T-cell (primary cell): ENCODE measurements around the gene ADAM19. TPM values are rescaled to one million over a fixed set of nuclear protein-coding genes. Genes with fewer than 3 reads are reported as not detected.
A peak's percentile ranks its signal among the peaks of the same experiment; 100 is the strongest.

Source experiments
- ATAC-seq, 4 experiments: fragments of 200-7000 bp in 3 of 4; fragments of 150-1000 bp in 1 of 4; cut with Tn5 transposase; replicated peaks in 1 of 4; 1 replicate in 3 of 4; 2 replicates in 1 of 4; pipeline ENCODE4 v1.10.0; 2021; ENCODE audit warnings: moderate library complexity in 3 of 4, mild to moderate bottlenecking in 2 of 4, moderate number of reproducible peaks in 1 of 4
- CTCF ChIA-PET, 2 donors: fragments of 300-600 bp; sonication (Branson Sonifier 250); formaldehyde crosslinking; loops; one replicate each; lab custom pipeline; 2022; ENCODE audit warnings: antibody characterized with exemption in 2 of 2; lab: Charles Lee
- POLR2A ChIA-PET, 2 donors: fragments of 300-600 bp; sonication (Branson Sonifier 250); formaldehyde crosslinking; loops; one replicate each; lab custom pipeline; 2022; ENCODE audit warnings: antibody characterized with exemption in 2 of 2; lab: Charles Lee
- DNase-seq, 35 experiments: peaks; one replicate each; pipeline versions ENCODE4 v3.0.0 to v3.0.0-alpha.2; 2013 to 2023
- H3K27ac ChIP-seq: one replicate; pipeline ENCODE4 v1.5.1; 2013; ENCODE audit warnings: low read length
- H3K27me3 ChIP-seq, 2 experiments: replicated peaks in 1 of 2; 1 replicate in 1 of 2; 2 replicates in 1 of 2; pipeline versions ENCODE4 v1.6.1 to v1.7.0; 2013; ENCODE audit warnings: low read length in 1 of 2, mixed read lengths in 1 of 2; ENCODE audit not compliant: control insufficient read depth in 2 of 2, insufficient read depth in 2 of 2; ENCODE audit errors: extremely low read depth in 1 of 2
- H3K36me3 ChIP-seq, 2 donors: 1 replicate in 1 of 2; 2 replicates in 1 of 2; pipeline versions ENCODE4 v1.6.1 to v1.7.0; 2013; ENCODE audit warnings: low read length in 1 of 2; ENCODE audit not compliant: control insufficient read depth in 2 of 2, insufficient read depth in 1 of 2; ENCODE audit errors: extremely low read depth in 1 of 2
- H3K4me1 ChIP-seq, 2 experiments: 1 replicate in 1 of 2; 2 replicates in 1 of 2; pipeline versions ENCODE4 v1.6.1 to v1.7.0; 2013; ENCODE audit warnings: low read length in 2 of 2, mixed read lengths in 1 of 2; ENCODE audit not compliant: insufficient read depth in 2 of 2, control insufficient read depth in 1 of 2; ENCODE audit errors: extremely low read depth in 1 of 2
- H3K4me3 ChIP-seq, 2 donors: 1 replicate in 1 of 2; 2 replicates in 1 of 2; pipeline versions ENCODE4 v1.5.1 to v1.7.0; 2013; ENCODE audit warnings: mild to moderate bottlenecking in 2 of 2, low read length in 1 of 2, moderate library complexity in 1 of 2; ENCODE audit not compliant: control insufficient read depth in 1 of 2; ENCODE audit errors: extremely low read depth in 1 of 2
- H3K9me3 ChIP-seq: 2 replicates; pipeline ENCODE4 v1.7.0; 2013
- H3K27ac Mint-ChIP-seq, 2 donors: one replicate each; pipeline ENCODE4 v1.8.0; 2020 to 2021; ENCODE audit warnings: mild to moderate bottlenecking in 2 of 2, mixed read lengths in 2 of 2
- H3K27me3 Mint-ChIP-seq, 2 donors: one replicate each; pipeline ENCODE4 v1.8.0; 2021 to 2022; ENCODE audit warnings: mixed read lengths in 2 of 2
- H3K36me3 Mint-ChIP-seq: one replicate; pipeline ENCODE4 v1.8.0; 2021; ENCODE audit warnings: mixed read lengths
- H3K4me1 Mint-ChIP-seq, 3 donors: one replicate each; pipeline ENCODE4 v1.8.0; 2020 to 2022; ENCODE audit warnings: mixed read lengths in 3 of 3, mild to moderate bottlenecking in 1 of 3
- H3K4me3 Mint-ChIP-seq, 3 donors: one replicate each; pipeline ENCODE4 v1.8.0; 2020 to 2022; ENCODE audit warnings: mild to moderate bottlenecking in 3 of 3, mixed read lengths in 3 of 3, moderate library complexity in 3 of 3
- H3K9me3 Mint-ChIP-seq, 3 donors: one replicate each; pipeline ENCODE4 v1.8.0; 2020 to 2022; ENCODE audit warnings: mixed read lengths in 3 of 3
- WGBS: methylation state at CpG from one replicate; pipeline ENCODE4 v1.1.5; 2013; ENCODE audit warnings: missing lambda C conversion rate; ENCODE audit not compliant: insufficient coverage; 5-methylcytosine and 5-hydroxymethylcytosine counted together
- total RNA-seq, 35 experiments: library from RNA in 6 of 35; stranded (reverse) in 6 of 35; fragments of 120-200 nt in 1 of 35; gene quantifications; one replicate each; pipeline versions ENCODE4 v1.2.1 to v1.2.4 and lab custom pipeline; 2013 to 2026

The ADAM19 gene
- total RNA-seq, 5 donors from 2014 or later (not counting 1 experiment from before 2014, with no cell fraction given), result 30.7 to 64.1 (median 41.8) TPM

DNA sequence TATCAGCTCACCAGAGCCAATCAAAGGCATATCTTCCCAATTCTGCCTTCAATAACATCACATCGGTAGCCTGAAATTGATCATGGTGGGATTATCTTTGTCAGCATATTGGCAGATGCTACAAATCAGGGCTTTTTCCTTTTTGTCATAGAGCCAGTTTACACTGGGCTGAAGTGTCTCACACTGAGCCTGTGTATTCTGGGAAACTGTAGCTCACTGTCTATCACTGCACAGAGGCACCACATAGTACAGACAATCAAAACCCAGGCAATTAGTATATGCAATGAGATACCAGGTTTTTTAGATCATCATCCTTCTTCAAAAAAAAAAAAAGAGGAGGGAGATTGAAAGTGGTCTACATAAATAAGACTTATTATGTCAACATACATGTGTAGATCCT is 46.6 kb downstream of the ADAM19 start:
- no peaks in the 10 kb centered on the region for H3K9me3 Mint-ChIP-seq
- no CpG with 5 or more reads among the region's 1 CpG for WGBS
- H3K36me3 ChIP-seq, result peaks cover 0 to 11% of the 10 kb centered on the region in 2 donors

DNA sequence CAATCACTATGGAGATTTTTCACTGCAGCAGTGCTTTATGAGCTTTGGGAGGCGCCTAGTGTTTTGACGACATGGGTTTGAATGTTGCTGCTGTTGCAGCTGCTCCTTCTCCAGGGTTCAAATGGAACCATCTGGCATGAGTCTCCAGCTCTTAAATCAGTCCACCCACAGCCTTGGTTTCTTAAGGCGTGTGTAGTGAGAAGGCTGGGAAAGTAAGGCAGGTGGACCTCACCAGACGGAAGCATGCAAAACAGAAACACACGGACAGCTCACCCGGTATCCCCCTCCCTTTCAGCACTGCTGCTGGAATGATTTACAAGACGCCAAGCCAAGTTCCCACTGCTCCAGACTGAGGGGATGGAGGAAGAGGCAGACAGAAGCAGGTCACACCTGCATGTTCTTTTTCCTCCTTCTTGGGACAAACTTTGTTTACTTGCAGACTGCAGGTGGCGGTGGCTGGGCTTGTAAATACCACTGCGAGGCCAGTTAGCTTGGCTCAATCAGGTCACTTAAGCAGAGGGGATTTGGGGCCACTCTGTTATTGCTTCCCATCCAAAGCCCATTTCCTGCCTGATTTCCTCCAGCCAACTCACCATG is 47.4 kb downstream of the ADAM19 start:
- ChIA-PET POLR2A (no interaction called here), CTCF (no interaction called here)

More for the DNA sequence above, 46.6 kb downstream of the ADAM19 start:
- no peaks in the 10 kb centered on the region for H3K27me3 Mint-ChIP-seq
- Histone ChIP-seq H3K4me1 (peaks cover 0 to 12% of the 10 kb centered on the region in 2 experiments), H3K9me3 (no peaks in the 10 kb centered on the region), H3K27ac (no peak overlapping the region), H3K4me3 (no peak overlapping the region), H3K27me3 (no peaks in the 10 kb centered on the region)
- no peak overlapping the region for H3K4me3 Mint-ChIP-seq
- ChIA-PET POLR2A (no interaction called here), CTCF (interaction anchor here (0.7 kb wide), 2 partner anchors 1487 to 1781 kb away, joined by 3 to 5 read pairs; no protein-coding TSS in a partner anchor)
- peaks cover 45% of the 10 kb centered on the region for H3K36me3 Mint-ChIP-seq
- H3K4me1 Mint-ChIP-seq, result peaks cover 5 to 65% (median 10%) of the 10 kb centered on the region in 3 donors
- ATAC-seq (no peak), DNase-seq (no peak)
- no peak overlapping the region for H3K27ac Mint-ChIP-seq

DNA sequence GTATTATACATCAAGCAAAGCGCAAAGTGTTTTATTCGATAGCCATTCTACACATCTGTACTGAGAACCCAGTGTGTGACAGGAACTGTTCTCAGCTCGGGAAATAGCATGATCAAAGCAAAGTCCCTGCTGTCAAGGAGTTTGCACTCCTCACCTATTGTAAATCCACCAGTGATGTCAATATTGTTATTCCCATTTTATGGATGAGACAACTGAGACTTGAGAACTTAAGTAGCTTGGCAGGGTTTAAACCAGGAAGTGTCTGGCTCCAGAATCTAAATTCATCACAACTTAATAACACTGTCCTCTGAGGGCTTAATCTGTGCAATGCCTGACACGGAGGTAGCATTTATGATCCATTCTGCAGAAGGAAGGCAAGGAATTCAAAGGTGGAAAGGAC is 50.7 kb downstream of the ADAM19 start:
- Histone ChIP-seq H3K36me3 (peaks cover 0 to 5% of the 10 kb centered on the region in 2 donors), H3K4me1 (peaks cover 0 to 5% of the 10 kb centered on the region in 2 experiments), H3K9me3 (no peaks in the 10 kb centered on the region), H3K4me3 (no peak overlapping the region), H3K27me3 (no peaks in the 10 kb centered on the region), H3K27ac (no peak overlapping the region)
- DNase-seq, result no peak
- ChIA-PET POLR2A (interaction anchor here (0.5 to 0.6 kb wide), 3 partner anchors 62 to 72 kb away, joined by 3 to 6 read pairs (median 3); no protein-coding TSS in a partner anchor), CTCF (no interaction called here)
- no CpG with 5 or more reads among the region's 4 CpGs for WGBS
- no peak for ATAC-seq
- peaks cover 29% of the 10 kb centered on the region for H3K36me3 Mint-ChIP-seq
- peak overlapping the region; percentile 46 to 52 for H3K27ac Mint-ChIP-seq
- H3K4me3 Mint-ChIP-seq, result no peak overlapping the region
- H3K9me3 Mint-ChIP-seq, result no peaks in the 10 kb centered on the region
- H3K27me3 Mint-ChIP-seq, result no peaks in the 10 kb centered on the region
- peaks cover 5 to 65% (median 12%) of the 10 kb centered on the region in 3 donors for H3K4me1 Mint-ChIP-seq

More for the DNA sequence above, 47.4 kb downstream of the ADAM19 start:
- H3K4me1 Mint-ChIP-seq, result peaks cover 5 to 68% (median 10%) of the 10 kb centered on the region in 3 donors
- Histone ChIP-seq H3K27me3 (no peaks in the 10 kb centered on the region), H3K36me3 (peaks cover 0 to 11% of the 10 kb centered on the region in 2 donors), H3K4me1 (peaks cover 0 to 12% of the 10 kb centered on the region in 2 experiments), H3K27ac (no peak overlapping the region), H3K4me3 (no peak overlapping the region), H3K9me3 (no peaks in the 10 kb centered on the region)
- WGBS, result 100% methylated on average over 1 of the region's 9 CpGs
- ATAC-seq, result no peak
- peak overlapping the region in 1 of 2 donors; percentile 27 for H3K27ac Mint-ChIP-seq
- no peak for DNase-seq
- H3K27me3 Mint-ChIP-seq, result no peaks in the 10 kb centered on the region
- peaks cover 49% of the 10 kb centered on the region for H3K36me3 Mint-ChIP-seq
- H3K9me3 Mint-ChIP-seq, result no peaks in the 10 kb centered on the region
- H3K4me3 Mint-ChIP-seq, result no peak overlapping the region

DNA sequence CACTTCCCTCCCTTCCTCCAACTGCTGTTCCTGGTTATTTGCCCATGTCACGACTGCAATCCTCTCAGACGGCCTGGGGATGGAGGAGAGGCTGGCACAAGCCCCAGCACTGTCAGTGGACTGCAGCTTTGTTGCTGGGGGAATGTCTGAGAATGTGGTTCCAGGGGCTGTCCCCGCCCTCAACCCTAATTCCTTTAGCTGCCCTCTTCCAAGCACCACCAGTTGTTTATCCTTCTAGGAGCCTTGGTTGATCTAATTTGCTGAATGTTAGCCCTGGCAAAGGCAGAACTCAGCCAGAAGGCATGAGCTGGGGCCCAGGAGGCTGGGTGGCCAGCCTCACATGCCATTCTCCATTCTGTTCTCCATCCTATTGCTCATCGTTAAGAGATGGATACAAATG is 51.6 kb downstream of the ADAM19 start:
- H3K27me3 ChIP-seq, result peaks cover 0 to 3% of the 10 kb centered on the region in 2 experiments
- ChIA-PET POLR2A (no interaction called here), CTCF (no interaction called here)
- H3K4me3 ChIP-seq, result no peak overlapping the region
- H3K27ac ChIP-seq, result no peak overlapping the region
- Mint-ChIP-seq H3K4me3 (no peak overlapping the region), H3K27ac (peak overlapping the region in 1 of 2 donors; percentile 6), H3K36me3 (peaks cover 21% of the 10 kb centered on the region), H3K4me1 (peaks cover 5 to 56% (median 10%) of the 10 kb centered on the region in 3 donors), H3K9me3 (no peaks in the 10 kb centered on the region), H3K27me3 (no peaks in the 10 kb centered on the region)
- H3K36me3 ChIP-seq, result peaks cover 0 to 2% of the 10 kb centered on the region in 2 donors
- DNase-seq (no peak), ATAC-seq (no peak)
- no peaks in the 10 kb centered on the region for H3K9me3 ChIP-seq
- WGBS, result no CpG with 5 or more reads among the region's 4 CpGs
- H3K4me1 ChIP-seq, result peaks cover 0 to 5% of the 10 kb centered on the region in 2 experiments

DNA sequence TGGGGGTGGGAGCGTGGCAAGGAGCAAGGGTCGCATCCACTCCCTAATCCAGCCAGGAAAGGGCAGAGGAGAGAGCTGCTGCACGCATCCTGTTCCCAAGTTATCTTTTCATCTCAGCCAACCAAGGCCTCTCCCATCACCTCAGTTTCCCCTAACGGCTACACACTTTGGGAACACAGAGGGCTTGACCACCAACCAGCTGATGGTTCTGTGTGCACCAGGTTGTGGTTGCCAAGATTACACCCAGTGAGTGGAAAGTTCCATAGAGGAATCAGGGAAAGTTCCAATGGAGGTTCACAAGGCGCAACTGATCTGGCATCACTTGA is 53.9 kb downstream of the ADAM19 start:
- ATAC-seq (no peak), DNase-seq (no peak)
- 100% methylated on average over 2 of the region's 5 CpGs for WGBS
- peak overlapping the region in 1 of 2 donors; percentile 52 for H3K27ac Mint-ChIP-seq
- ChIA-PET POLR2A (no interaction called here), CTCF (no interaction called here)
- no peaks in the 10 kb centered on the region for H3K9me3 Mint-ChIP-seq
- Histone ChIP-seq H3K27me3 (peaks cover 0 to 3% of the 10 kb centered on the region in 2 experiments), H3K4me1 (peaks cover 0 to 4% of the 10 kb centered on the region in 2 experiments), H3K9me3 (no peaks in the 10 kb centered on the region), H3K27ac (no peak overlapping the region), H3K36me3 (peaks cover 0 to 2% of the 10 kb centered on the region in 2 donors), H3K4me3 (no peak overlapping the region)
- H3K4me3 Mint-ChIP-seq, result no peak overlapping the region
- peaks cover 0 to 37% (median 7%) of the 10 kb centered on the region in 3 donors for H3K4me1 Mint-ChIP-seq
- H3K36me3 Mint-ChIP-seq, result peaks cover 16% of the 10 kb centered on the region
- H3K27me3 Mint-ChIP-seq, result no peaks in the 10 kb centered on the region

DNA sequence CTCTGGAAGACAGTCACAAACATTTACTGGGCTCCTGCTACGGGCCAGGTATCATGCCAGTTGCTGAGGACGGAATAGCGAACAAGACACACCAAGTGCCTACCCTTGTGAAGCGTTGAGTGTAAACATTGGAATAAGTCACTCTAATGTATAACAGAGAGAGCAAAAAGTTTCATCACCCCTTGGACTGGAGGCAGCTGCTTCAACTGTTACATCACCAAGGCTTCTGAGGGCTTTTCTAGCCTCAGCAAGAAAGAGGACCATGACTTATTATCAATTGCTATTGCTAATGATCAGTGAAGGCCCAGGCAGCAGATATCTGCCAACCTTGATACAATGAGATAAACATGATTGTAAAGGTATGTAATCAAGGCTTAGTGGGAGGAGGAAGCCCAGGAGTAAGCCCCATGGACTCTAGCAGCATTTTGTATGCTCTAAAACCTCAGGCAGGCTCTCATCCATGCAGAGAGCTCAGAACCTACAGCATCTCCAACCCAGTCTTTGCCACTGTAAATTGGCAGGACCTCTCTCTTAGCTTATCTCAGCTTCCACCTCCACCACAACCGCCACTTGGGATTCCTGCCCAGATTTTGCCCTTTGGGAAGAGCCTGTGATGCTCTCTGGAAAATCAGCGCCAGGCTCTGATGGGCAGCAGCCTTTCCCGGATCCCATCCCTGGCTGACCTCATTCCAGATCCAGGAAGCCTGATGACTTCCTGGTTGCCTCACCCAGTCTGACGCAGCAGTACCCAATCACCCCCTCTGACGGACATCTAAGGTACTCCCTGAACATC is 54.5 kb downstream of the ADAM19 start:
- H3K4me3 ChIP-seq, result no peak overlapping the region
- ATAC-seq, result no peak
- 100% methylated on average over 4 of the region's 9 CpGs for WGBS
- POLR2A ChIA-PET, result no interaction called here
- H3K27ac ChIP-seq, result no peak overlapping the region
- peaks cover 0 to 3% of the 10 kb centered on the region in 2 experiments for H3K27me3 ChIP-seq
- no peaks in the 10 kb centered on the region for H3K4me1 ChIP-seq
- H3K4me1 Mint-ChIP-seq, result peaks cover 0 to 33% (median 7%) of the 10 kb centered on the region in 3 donors
- H3K9me3 ChIP-seq, result no peaks in the 10 kb centered on the region
- peak overlapping the region; percentile 51 to 52 for H3K27ac Mint-ChIP-seq
- H3K36me3 ChIP-seq, result peaks cover 0 to 8% of the 10 kb centered on the region in 2 donors
- H3K9me3 Mint-ChIP-seq, result no peaks in the 10 kb centered on the region
- H3K4me3 Mint-ChIP-seq, result no peak overlapping the region
- H3K27me3 Mint-ChIP-seq, result no peaks in the 10 kb centered on the region
- H3K36me3 Mint-ChIP-seq, result peaks cover 17% of the 10 kb centered on the region
- DNase-seq, result no peak
- CTCF ChIA-PET, result no interaction called here
